Ishikawa (cell line): ENCODE results near the gene TPM2.

ENCODE experiments used
- CEBPB ChIP-seq: IDR thresholded peaks from 2 replicates; pipeline ENCODE4 v1.6.1; 2012
- CREB1 ChIP-seq: IDR thresholded peaks from 2 replicates; pipeline ENCODE4 v1.6.1; 2012; ENCODE audit warnings: low read depth
- EGR1 ChIP-seq: IDR thresholded peaks from 2 replicates; pipeline ENCODE4 v1.6.1; 2012
- EP300 ChIP-seq: IDR thresholded peaks from 2 replicates; pipeline ENCODE4 v1.6.1; 2012; ENCODE audit warnings: borderline replicate concordance
- FOXM1 ChIP-seq: IDR thresholded peaks from 2 replicates; pipeline ENCODE4 v1.6.1; 2012; ENCODE audit warnings: low read depth, borderline replicate concordance
- NFIC ChIP-seq: IDR thresholded peaks from 2 replicates; pipeline ENCODE4 v1.6.1; 2012
- RAD21 ChIP-seq: IDR thresholded peaks from 2 replicates; pipeline ENCODE4 v1.6.1; 2012; ENCODE audit warnings: low read depth
- REST ChIP-seq: IDR thresholded peaks from 2 replicates; pipeline ENCODE4 v1.6.1; 2012; ENCODE audit warnings: low read depth, mild to moderate bottlenecking
- TAF1 ChIP-seq: IDR thresholded peaks from 2 replicates; pipeline ENCODE4 v1.6.1; 2012; ENCODE audit warnings: low read depth, mild to moderate bottlenecking
- TCF12 ChIP-seq: IDR thresholded peaks from 2 replicates; pipeline ENCODE4 v1.6.1; 2012; ENCODE audit warnings: low read depth
- TEAD4 ChIP-seq: IDR thresholded peaks from 2 replicates; pipeline ENCODE4 v1.6.1; 2012
- USF1 ChIP-seq: IDR thresholded peaks from 2 replicates; pipeline ENCODE4 v1.6.1; 2012
- YY1 ChIP-seq: IDR thresholded peaks from 2 replicates; pipeline ENCODE4 v1.6.1; 2012; ENCODE audit warnings: low read depth
- ZBTB7A ChIP-seq: IDR thresholded peaks from 2 replicates; pipeline ENCODE4 v1.6.1; 2012; ENCODE audit warnings: low read depth
- TF ChIP-seq, protein P1 (sequence below): IDR thresholded peaks from 2 replicates; pipeline ENCODE4 v1.6.1; 2012

The TPM2 gene

GRCh38 chr9:35705372-35705771 lies 15.6 kb upstream of the TPM2 start:
- no peak for TF ChIP-seq YY1
- TF ChIP-seq, protein P1, sequence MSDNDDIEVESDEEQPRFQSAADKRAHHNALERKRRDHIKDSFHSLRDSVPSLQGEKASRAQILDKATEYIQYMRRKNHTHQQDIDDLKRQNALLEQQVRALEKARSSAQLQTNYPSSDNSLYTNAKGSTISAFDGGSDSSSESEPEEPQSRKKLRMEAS, result no peak
- no peak for TF ChIP-seq USF1
- TF ChIP-seq EP300, result no peak
- TF ChIP-seq FOXM1, result no peak
- no peak for TF ChIP-seq TAF1
- no peak for TF ChIP-seq TEAD4
- no peak for TF ChIP-seq RAD21
- no peak for TF ChIP-seq REST
- no peak for TF ChIP-seq ZBTB7A
- no peak for TF ChIP-seq CREB1
- TF ChIP-seq TCF12, result no peak
- no peak for TF ChIP-seq NFIC

GRCh38 chr9:35703906-35704672 lies 14.4 kb upstream of the TPM2 start:
- TF ChIP-seq USF1 (no peak), CREB1 (no peak), YY1 (no peak), REST (no peak), NFIC (no peak), CEBPB (no peak), EP300 (no peak), FOXM1 (no peak), EGR1 (no peak), ZBTB7A (no peak)
- TF ChIP-seq, protein P1, result no peak

DNA sequence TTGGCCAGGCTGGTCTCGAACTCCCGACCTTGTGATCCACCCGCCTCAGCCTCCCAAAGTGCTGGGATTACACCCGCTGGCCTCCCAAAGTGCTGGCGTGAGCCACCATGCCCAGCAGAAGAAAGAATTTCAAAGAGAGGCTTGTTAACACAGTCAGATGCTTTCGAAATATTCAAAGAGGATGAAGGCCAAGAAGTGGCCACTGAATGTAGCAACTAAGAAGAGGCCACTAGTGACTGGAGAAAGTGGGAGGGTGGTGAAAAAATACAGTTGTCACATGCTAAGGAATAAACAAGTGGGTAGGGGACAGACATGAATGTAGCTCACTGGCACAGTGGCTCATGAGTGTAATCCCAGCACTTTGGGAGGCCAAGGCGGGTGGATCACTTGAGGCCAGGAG lies 13.0 kb upstream of the TPM2 start:
- TF ChIP-seq FOXM1 (no peak), TCF12 (no peak), TEAD4 (no peak), REST (no peak), USF1 (no peak), EP300 (no peak), EGR1 (no peak), NFIC (no peak), TAF1 (no peak), CREB1 (no peak), ZBTB7A (no peak), CEBPB (no peak)
- TF ChIP-seq, protein P1, result no peak

GRCh38 chr9:35700942-35701341 lies 11.2 kb upstream of the TPM2 start:
- TF ChIP-seq CEBPB (no peak), YY1 (no peak), TEAD4 (no peak), USF1 (no peak), RAD21 (no peak), CREB1 (no peak), REST (no peak), ZBTB7A (no peak), TAF1 (no peak), NFIC (no peak), EP300 (no peak), TCF12 (no peak), FOXM1 (no peak), EGR1 (no peak)
- TF ChIP-seq, protein P1, result no peak
